ENCODE data around the gene OLAH.

DNA sequence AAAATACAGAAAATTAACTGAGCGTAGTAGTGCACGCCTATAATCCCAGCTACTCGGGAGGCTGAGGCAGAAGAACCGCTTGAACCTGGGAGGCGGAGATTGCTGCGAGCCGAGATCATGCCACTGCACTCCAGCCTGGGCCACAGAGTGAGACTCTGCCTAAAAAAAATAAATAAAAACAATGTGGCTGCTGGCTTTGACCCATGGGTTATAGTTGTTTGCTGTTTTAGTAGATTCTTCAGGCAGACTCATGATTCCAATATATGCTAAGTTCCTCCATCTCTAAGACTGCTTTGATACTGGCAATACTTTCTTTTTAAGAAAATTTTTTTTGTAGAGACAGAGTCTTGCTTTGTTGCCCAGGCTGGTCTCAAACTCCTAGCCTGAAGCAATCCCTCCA is 8.4 kb downstream of the OLAH start:
- TF ChIP-seq POLR2A (IDR thresholded peaks at IDR 0.05; ENCODE audit: low read depth, low read length) (no peak), TAF1 (IDR thresholded peaks at IDR 0.05; ENCODE audit: low read depth, low read length) (no peak), POLR2AphosphoS5 (IDR thresholded peaks at IDR 0.05; ENCODE audit: low read depth, low read length) (no peak), PAX5 (IDR thresholded peaks at IDR 0.05; ENCODE audit: insufficient read depth, low read length, severe bottlenecking) (no peak), SPI1 (IDR thresholded peaks at IDR 0.05; ENCODE audit: low read depth, low read length) (no peak), POU2F2 (IDR thresholded peaks at IDR 0.05; ENCODE audit: low read depth, low read length) (no peak)
